CD1c-positive myeloid dendritic cell (primary cell): Measurements from ENCODE around the gene FSD1.
"Not testable (repeated sequence)": the region's sequence is repeated elsewhere in the genome, so short reads cannot be mapped to it uniquely, and the experiment has no call there.

Experiments used
- DNase-seq: peaks from one replicate; pipeline ENCODE4 v3.0.0-alpha.2; 2016; ENCODE audit errors: extremely low spot score

The FSD1 gene

GRCh38 chr19:4284974-4285373 lies 19.4 kb upstream of the FSD1 start:
- DNase-seq: no peak

- not testable (repeated sequence) for DNase-seq
These were observed 18.3 kb upstream of the FSD1 start for GRCh38 chr19:4286141-4286540.

- DNase-seq: no peak
These were observed 16.2 kb upstream of the FSD1 start for GRCh38 chr19:4288091-4288777.

GRCh38 chr19:4291184-4291732 lies 13.1 kb upstream of the FSD1 start:
- DNase-seq: no peak

GRCh38 chr19:4292515-4292914 lies 11.9 kb upstream of the FSD1 start:
- no peak for DNase-seq

- DNase-seq: no peak
These were observed 10.0 kb upstream of the FSD1 start for GRCh38 chr19:4294389-4294788.

- DNase-seq: no peak
These were observed 8.2 kb upstream of the FSD1 start for GRCh38 chr19:4295972-4296771.

- DNase-seq: no peak
These were observed 6.2 kb upstream of the FSD1 start for GRCh38 chr19:4297901-4298809.

GRCh38 chr19:4298810-4299550 lies 5.4 kb upstream of the FSD1 start:
- DNase-seq: no peak

- DNase-seq: no peak
These were observed 3.8 kb upstream of the FSD1 start for GRCh38 chr19:4300589-4300988.

GRCh38 chr19:4301590-4302242 lies 2.7 kb upstream of the FSD1 start:
- no peak for DNase-seq

GRCh38 chr19:4302243-4302640 lies 2.2 kb upstream of the FSD1 start, which contains the start of gene TMIGD2:
Gene TMIGD2, minus strand, starts transcription at chr19:4302389. Its CDS starts 4 bp downstream, at chr19:4302385.
- no peak for DNase-seq

GRCh38 chr19:4303819-4304537 lies 420 bp upstream of the FSD1 start:
- no peak for DNase-seq

GRCh38 chr19:4305257-4305612 lies 837 bp downstream of the FSD1 start:
- no peak for DNase-seq

- no peak for DNase-seq
These were observed 1.3 kb downstream of the FSD1 start for GRCh38 chr19:4305659-4306058.

GRCh38 chr19:4310247-4311121 lies 6.1 kb downstream of the FSD1 start:
- no peak for DNase-seq

- DNase-seq: no peak
These were observed 9.6 kb downstream of the FSD1 start for GRCh38 chr19:4313847-4314490.

- no peak for DNase-seq
These were observed 12.6 kb downstream of the FSD1 start for GRCh38 chr19:4316956-4317355.

- DNase-seq: no peak
These were observed 14.1 kb downstream of the FSD1 start for GRCh38 chr19:4318460-4318859.
